Fibroblast of mammary gland (primary cell): Measurements from ENCODE around the gene ZNF814.
A peak's percentile ranks its signal among the peaks of the same experiment; 100 is the strongest.

Experiments used
- DNase-seq: peaks from one replicate; pipeline ENCODE4 v3.0.0-alpha.2; 2010; ENCODE audit warnings: low read depth
- H3K4me3 ChIP-seq: 2 replicates; pipeline ENCODE4 v1.5.1; 2011; ENCODE audit warnings: low read depth, mild to moderate bottlenecking, low read length, moderate library complexity; ENCODE audit not compliant: control insufficient read depth
- TF ChIP-seq, protein P1 (sequence below): conservative IDR thresholded peaks from 2 replicates; pipeline ENCODE4 v1.5.1; 2011; ENCODE audit warnings: low read depth, low read length, inconsistent platforms; ENCODE audit not compliant: control insufficient read depth, insufficient read depth

ZNF814 gene

DNA sequence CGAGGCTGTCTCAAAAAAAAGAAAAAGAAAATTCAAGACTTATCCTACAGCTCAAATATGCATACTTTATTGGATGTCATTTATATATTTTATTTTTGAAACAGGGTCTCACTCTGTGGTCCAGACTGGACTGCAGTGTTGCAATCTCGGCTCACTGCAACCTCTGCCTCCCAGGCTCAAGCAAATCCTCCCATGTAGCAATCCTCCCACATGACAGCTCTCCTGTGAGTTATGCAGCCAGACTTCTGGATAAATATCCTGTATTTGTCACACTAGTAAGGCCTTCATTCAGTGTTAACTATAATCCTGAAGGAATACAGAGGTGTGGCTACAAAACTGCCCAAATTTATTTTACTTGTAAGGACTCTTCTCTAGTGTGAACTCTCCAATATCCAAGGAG is 81.3 kb downstream of the ZNF814 start:
- H3K4me3 ChIP-seq, result no peak overlapping the region
- TF ChIP-seq, protein P1, sequence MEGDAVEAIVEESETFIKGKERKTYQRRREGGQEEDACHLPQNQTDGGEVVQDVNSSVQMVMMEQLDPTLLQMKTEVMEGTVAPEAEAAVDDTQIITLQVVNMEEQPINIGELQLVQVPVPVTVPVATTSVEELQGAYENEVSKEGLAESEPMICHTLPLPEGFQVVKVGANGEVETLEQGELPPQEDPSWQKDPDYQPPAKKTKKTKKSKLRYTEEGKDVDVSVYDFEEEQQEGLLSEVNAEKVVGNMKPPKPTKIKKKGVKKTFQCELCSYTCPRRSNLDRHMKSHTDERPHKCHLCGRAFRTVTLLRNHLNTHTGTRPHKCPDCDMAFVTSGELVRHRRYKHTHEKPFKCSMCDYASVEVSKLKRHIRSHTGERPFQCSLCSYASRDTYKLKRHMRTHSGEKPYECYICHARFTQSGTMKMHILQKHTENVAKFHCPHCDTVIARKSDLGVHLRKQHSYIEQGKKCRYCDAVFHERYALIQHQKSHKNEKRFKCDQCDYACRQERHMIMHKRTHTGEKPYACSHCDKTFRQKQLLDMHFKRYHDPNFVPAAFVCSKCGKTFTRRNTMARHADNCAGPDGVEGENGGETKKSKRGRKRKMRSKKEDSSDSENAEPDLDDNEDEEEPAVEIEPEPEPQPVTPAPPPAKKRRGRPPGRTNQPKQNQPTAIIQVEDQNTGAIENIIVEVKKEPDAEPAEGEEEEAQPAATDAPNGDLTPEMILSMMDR, result no peak
- peak; percentile 55 for DNase-seq

DNA sequence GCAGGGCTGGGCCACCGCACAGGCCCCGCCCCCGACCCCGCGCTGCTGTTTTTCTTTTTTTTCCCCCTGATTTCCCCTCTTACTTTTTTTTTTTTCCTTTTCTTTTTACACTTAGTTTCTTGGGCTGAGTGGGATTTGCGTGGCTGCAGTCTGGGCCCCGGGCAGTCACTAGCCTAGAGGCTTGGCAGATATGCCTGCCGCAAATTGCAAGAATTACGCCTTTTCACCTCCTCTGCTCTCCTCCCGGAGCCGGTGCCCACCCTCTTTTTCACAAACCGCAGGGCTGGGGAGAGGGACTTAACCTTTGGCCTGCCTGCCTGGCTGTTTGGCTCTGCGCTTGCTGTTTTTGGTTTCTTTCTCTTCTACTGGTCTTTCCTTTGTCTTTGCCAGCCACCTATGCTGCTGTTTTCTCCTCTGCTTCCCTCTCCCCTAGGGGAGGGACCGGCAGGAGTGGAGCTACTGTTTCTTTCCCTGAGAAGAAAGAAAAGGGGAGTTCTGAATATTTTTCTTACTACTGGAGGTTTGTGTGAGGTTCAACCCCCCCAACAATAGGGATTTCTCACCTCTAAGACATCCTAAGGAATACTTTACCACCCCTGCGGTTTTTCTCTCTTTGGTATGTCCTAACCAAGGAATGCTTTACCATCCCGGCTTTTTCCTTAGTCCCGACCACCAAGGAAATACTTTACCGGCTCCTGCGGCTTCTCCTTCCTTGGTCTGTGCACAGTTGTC is 85.1 kb downstream of the ZNF814 start:
- H3K4me3 ChIP-seq, result peak overlapping the region; percentile 72
- DNase-seq, result peak; percentile 62

DNA sequence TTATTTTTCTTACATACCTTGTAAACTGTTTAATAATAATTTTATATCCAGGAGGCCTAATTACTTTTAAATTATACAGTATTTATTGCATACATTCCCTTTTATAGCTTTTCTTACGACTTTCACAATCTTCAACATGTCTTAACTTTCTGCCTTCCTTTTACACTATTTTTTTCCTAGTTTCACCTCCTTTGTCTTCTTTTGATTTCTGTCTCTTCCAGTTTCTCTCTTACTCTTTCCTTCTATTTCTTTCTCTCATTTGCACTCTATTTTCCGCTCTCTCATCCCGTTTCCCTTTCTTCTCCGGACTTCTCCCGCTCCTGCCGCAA is 85.6 kb downstream of the ZNF814 start:
- no peak for DNase-seq
- H3K4me3 ChIP-seq, result peak overlapping the region; percentile 72
- TF ChIP-seq, protein P1, result no peak

More for the DNA sequence above, 85.1 kb downstream of the ZNF814 start:
- TF ChIP-seq, protein P1, result no peak

DNA sequence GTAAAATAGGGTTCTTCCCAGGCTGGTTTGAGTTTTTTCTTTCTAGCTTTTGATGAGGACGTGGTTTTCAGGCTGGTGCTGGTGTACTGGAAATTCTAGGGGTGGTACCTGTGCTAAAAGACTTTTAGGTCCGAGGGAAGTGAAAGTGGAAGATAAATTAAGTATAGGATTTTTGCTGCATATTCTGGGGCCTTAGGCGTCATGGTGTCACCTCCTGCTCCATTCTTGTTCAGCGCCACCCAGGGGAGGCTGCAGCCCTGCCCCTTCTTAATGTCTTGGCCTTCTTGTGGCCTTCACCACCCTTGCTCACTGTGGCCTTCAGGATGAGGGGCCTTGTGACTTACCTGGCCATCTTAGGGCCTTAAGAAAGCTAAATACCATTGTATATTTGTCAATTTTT is 86.6 kb downstream of the ZNF814 start:
- DNase-seq, result no peak
- TF ChIP-seq, protein P1, result no peak

DNA sequence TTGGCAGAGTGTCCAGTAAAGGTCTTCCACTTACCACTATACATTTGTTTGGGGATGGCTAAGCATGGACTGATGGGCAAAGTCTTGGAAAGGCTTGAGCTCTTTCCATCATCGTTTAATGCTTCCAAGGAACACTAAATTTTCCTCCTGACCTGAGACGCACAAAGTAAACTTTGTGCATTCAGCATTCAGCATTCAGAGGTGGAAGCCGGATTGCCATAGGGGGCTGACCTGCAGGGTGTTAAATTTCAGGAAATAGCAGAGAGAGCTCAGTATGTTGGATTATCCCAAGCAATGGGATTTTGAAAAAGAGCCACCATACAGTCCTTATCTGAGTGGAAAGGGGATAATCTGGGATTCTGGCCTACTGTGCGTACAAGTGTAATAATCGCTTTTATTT is 88.1 kb downstream of the ZNF814 start:
- no peak overlapping the region for H3K4me3 ChIP-seq
- TF ChIP-seq, protein P1, result no peak
- no peak for DNase-seq

More for the DNA sequence above, 86.6 kb downstream of the ZNF814 start:
- H3K4me3 ChIP-seq, result no peak overlapping the region
